Measurements from ENCODE around the gene VPS4B.

DNA sequence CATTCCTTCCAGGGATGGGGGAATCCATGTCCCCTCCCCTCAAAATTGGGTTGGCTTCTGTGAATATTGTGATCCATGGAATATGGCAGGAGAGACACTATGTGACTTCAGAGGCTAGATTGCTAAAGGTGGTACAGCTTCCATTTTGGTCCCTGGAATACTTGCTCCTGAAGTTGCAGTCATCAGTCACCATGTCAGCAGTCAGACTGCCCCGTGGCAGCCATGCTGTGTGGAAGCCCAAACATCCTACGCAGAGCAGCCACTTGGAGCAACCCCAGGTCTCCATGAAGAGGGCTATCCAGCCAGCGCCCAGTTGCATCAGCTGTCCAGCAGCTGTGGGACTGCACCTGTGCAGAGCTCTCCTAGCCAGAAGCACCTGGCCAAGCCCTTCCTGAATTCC, 39.4 kb downstream of the VPS4B start:
- TF ChIP-seq SUZ12 (IDR thresholded peaks at IDR 0.05; ENCODE audit: extremely low read depth, insufficient read depth, insufficient read length) (no peak), YY1 (IDR thresholded peaks at IDR 0.05; ENCODE audit: insufficient read depth, insufficient read length) (no peak), ZNF274 (IDR thresholded peaks at IDR 0.05; ENCODE audit: low read depth, low read length) (no peak)
